NT2/D1 (cell line): ENCODE measurements around the gene DHX57.

ENCODE experiments used
- SUZ12 ChIP-seq: IDR thresholded peaks from 2 replicates; pipeline ENCODE4 v1.6.1; 2011; ENCODE audit not compliant: insufficient read length, insufficient read depth; ENCODE audit errors: extremely low read depth
- YY1 ChIP-seq: IDR thresholded peaks from 2 replicates; pipeline ENCODE4 v1.6.1; 2011; ENCODE audit not compliant: insufficient read length, insufficient read depth
- ZNF274 ChIP-seq: IDR thresholded peaks from 2 replicates; pipeline ENCODE4 v1.6.1; 2011; ENCODE audit warnings: mild to moderate bottlenecking, low read depth, low read length

DNA sequence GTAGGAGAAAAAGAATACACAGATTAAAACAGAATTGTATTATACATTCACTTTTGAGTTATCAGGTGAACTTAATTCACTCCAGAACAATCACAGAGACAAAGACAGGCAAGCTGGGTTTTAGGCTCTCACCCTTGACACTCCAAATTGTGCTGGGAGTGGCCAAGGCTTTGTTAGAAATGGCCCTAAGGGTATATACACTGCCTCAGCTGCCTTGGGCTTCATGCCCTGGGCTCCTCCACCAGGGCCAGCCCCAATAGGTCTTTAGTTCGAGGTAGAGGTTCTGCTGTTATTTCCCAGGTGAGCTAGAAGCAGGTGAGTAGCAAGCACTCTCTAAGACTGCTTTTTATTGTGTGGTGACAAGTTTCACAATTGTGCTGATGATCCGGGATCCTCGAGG lies 77.8 kb downstream of the DHX57 start:
- TF ChIP-seq YY1 = no peak
- no peak for TF ChIP-seq SUZ12
- TF ChIP-seq ZNF274 = no peak
